Stimulated activated memory B cell treated with anti-CD40 and anti-IgM and Interleukin-4, amounts not matched to agents 10 μg/mL and 1 μg/mL and 100 μg/mL, for 72 hours (primary cell): ENCODE data around the gene ACO1.

ENCODE experiments used
- ATAC-seq: fragments of 150-1000 bp; cut with Tn5 transposase; 2 replicates; pipeline ENCODE4 v1.10.0; 2021
- H3K27ac Mint-ChIP-seq: one replicate; pipeline ENCODE4 v1.8.0; 2022; ENCODE audit warnings: mild to moderate bottlenecking, mixed read lengths
- H3K27me3 Mint-ChIP-seq: one replicate; pipeline ENCODE4 v1.8.0; 2022; ENCODE audit warnings: mixed read lengths
- H3K36me3 Mint-ChIP-seq: one replicate; pipeline ENCODE4 v1.8.0; 2022; ENCODE audit warnings: mixed read lengths
- H3K4me1 Mint-ChIP-seq: one replicate; pipeline ENCODE4 v1.8.0; 2022; ENCODE audit warnings: mixed read lengths
- H3K4me3 Mint-ChIP-seq: one replicate; pipeline ENCODE4 v1.8.0; 2022; ENCODE audit warnings: mild to moderate bottlenecking, moderate library complexity, mixed read lengths
- H3K9me3 Mint-ChIP-seq: one replicate; pipeline ENCODE4 v1.8.0; 2022; ENCODE audit warnings: mixed read lengths

ACO1 gene

DNA sequence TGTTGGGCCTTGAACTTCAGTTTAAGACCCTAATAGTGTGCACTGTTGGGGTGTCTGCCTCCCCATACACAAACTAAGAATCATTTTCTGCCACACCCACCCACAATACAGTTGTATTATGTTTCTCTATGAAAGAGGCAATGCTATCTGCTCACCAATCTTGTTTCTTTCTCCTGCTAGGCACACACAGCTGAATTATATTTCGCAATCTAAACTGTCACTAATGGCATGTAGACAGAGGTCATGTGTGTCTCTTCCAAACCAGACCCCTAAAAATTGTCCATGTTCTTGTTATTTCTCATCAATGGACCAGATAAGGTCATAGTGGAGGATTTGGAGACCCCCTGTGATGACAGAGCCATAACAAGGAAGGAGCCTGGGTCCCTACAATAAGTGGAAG, 84.3 kb downstream of the ACO1 start:
- Mint-ChIP-seq H3K4me1 (no peaks in the 10 kb centered on the region), H3K4me3 (no peak overlapping the region), H3K27ac (no peak overlapping the region), H3K9me3 (no peaks in the 10 kb centered on the region), H3K36me3 (peaks cover 45% of the 10 kb centered on the region), H3K27me3 (no peaks in the 10 kb centered on the region)
- no peak for ATAC-seq

DNA sequence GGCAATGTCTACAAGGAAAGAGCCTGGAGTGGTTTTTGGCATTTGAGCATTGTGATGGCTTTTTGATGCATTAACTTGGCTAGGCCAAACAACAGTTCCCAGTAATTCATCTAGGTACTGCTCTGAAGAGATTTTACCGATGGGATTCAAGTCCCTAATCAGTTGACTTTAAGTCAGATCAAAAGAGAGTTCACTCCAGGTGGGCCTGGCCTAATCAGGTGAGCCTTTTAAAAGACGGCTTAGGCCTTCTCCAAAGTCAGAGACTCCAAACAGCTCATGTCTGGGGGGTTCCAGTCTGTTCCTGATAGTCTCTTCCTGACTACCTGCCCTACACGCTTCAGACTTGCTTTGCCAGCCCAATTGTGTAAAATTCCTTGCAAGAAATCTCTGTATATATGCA, 87.9 kb downstream of the ACO1 start:
- ATAC-seq: no peak
- Mint-ChIP-seq H3K4me1 (no peaks in the 10 kb centered on the region), H3K4me3 (no peak overlapping the region), H3K9me3 (no peaks in the 10 kb centered on the region), H3K27me3 (no peaks in the 10 kb centered on the region), H3K36me3 (peaks cover 42% of the 10 kb centered on the region), H3K27ac (no peak overlapping the region)

DNA sequence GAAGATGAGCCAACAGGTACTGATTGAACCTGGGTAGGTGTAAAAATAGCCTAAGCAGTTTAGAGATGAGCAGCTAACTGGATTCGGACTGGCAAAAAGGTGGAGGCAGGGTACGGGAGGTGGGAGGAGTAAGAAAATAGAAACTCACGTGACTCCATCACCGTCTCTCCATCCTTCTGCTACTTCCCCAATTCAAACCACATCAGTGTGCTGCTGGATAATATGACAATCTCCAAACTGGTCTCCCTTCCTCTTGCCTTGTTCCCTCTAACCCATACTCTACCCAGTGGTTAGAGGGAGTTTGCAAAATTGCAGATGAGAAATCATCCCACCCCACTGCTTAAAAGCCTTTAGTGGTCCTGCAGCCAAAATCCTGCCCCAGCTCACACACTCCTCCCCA, 98.9 kb downstream of the ACO1 start:
- H3K27me3 Mint-ChIP-seq: no peaks in the 10 kb centered on the region
- H3K9me3 Mint-ChIP-seq: no peaks in the 10 kb centered on the region
- ATAC-seq: no peak
- peaks cover 77% of the 10 kb centered on the region for H3K36me3 Mint-ChIP-seq
- H3K4me1 Mint-ChIP-seq: peaks cover 6% of the 10 kb centered on the region
- H3K27ac Mint-ChIP-seq: no peak overlapping the region
- no peak overlapping the region for H3K4me3 Mint-ChIP-seq

DNA sequence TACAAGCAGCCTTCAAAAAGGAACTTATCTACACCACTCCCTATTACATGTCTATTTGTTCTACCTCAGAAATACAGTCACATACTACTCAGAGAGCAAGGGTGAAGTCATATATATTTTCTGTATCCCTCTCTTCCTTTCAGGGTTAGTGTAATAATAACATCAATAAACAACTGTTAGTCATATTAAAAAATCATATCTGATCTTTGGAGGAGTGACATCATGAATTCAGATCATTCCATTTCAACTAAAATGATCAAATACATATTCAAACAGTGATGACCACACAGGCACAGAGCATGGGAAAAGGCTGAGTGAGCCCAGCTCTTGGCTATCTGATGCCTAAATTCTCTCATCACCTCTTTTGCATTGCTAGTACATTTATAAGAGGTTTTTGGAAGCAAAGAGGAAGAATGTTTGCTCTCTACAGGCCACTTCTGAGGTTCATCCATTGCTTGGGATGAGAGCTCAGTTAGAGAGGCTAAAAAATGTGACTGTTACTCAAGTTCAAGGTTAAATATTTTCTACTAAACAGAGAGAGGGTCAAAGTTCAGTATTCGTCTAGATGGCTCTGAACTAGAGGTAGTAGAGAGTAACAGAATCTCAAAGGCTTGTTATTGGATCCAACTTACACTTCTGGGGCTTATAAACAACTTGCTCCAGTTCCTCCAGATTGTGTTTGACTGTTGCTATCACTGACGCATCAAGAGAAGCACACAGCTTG, 102.6 kb downstream of the ACO1 start:
- Mint-ChIP-seq H3K27ac (no peak overlapping the region), H3K4me1 (peaks cover 6% of the 10 kb centered on the region), H3K9me3 (no peaks in the 10 kb centered on the region), H3K4me3 (no peak overlapping the region), H3K27me3 (no peaks in the 10 kb centered on the region), H3K36me3 (peaks cover 78% of the 10 kb centered on the region)
- no peak for ATAC-seq

DNA sequence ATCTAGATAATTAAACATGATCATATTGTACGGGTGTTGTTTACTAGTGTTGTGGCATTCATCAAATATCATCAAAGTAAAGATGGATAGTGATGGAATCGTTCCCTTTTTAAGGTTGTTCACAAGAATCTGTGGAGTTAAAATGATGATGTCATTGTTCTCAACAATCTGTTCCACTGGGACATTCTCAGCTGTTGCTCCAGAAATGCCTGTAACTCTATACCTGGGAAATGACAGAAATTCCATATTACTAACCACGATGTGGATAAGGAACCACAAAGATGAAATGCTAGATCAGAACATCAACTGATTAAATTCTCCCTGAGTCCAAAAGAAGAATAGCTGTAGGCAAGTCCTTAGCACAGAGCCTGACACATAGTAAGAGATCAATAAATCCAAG, 103.5 kb downstream of the ACO1 start:
- Mint-ChIP-seq H3K4me1 (peaks cover 6% of the 10 kb centered on the region), H3K4me3 (no peak overlapping the region), H3K27me3 (no peaks in the 10 kb centered on the region), H3K9me3 (no peaks in the 10 kb centered on the region), H3K27ac (no peak overlapping the region), H3K36me3 (peaks cover 68% of the 10 kb centered on the region)
- ATAC-seq: no peak

DNA sequence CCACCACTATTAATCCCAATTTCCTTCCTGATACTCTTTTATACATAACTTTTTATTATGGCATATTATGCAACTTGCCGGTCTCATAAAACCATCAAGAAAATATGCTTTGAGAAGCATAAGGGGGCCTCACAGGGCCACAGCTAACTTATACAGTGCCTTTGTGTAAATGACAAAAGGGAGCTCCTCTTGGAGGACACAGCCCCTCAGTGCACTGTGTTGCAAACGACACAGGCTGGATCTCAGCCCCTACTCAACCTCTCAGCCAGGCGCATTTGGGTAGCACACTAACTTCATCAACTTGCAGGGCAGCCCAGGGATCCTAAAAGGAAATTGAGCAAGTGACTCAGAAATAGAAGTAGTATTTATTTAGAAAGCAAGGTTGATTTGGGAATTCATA, 106.2 kb downstream of the ACO1 start:
- Mint-ChIP-seq H3K36me3 (peaks cover 45% of the 10 kb centered on the region), H3K4me1 (no peaks in the 10 kb centered on the region), H3K27me3 (no peaks in the 10 kb centered on the region), H3K4me3 (no peak overlapping the region), H3K27ac (no peak overlapping the region), H3K9me3 (no peaks in the 10 kb centered on the region)
- ATAC-seq: no peak

DNA sequence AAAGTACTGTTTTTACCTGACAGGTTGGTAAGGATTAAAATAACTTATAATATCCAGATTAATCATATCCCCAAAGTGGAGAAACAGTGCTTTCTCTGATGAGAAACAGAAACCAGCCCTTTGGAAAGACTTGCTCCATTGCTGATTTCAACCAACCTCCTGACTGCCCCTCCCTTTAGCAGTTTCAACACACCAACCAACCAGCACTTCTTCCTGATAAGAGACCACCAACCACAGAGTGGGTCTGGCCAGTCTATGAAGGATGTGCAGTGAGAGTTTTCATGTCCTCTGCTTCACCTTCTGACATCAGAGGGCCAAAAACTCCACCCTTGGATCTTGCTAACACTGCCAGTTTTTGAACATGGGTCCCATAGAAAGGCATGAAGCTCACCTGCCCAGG, 113.5 kb downstream of the ACO1 start:
- Mint-ChIP-seq H3K27ac (no peak overlapping the region), H3K36me3 (peaks cover 23% of the 10 kb centered on the region), H3K9me3 (no peaks in the 10 kb centered on the region), H3K4me3 (no peak overlapping the region), H3K4me1 (no peaks in the 10 kb centered on the region), H3K27me3 (no peaks in the 10 kb centered on the region)
- ATAC-seq: no peak

DNA sequence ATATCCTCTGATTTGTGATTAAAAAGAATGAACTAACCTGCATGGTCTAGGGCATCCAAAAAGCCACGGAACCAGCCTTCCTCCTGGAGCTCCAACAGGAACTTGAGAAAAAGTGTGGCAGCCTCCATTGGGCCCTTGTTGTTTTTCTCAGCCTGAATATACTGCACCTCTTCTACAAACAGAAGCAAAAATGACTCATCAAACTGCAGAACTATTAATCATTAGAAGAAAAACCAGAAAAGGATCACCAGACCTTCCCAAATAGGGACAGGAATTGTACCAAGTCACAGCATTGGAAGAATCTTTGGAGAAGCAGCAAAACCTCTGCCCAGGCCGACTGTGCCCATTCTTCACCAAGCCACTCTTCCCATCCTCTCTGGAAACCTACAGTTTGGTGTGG, 116.3 kb downstream of the ACO1 start:
- Mint-ChIP-seq H3K9me3 (no peaks in the 10 kb centered on the region), H3K4me1 (no peaks in the 10 kb centered on the region), H3K4me3 (no peak overlapping the region), H3K27me3 (no peaks in the 10 kb centered on the region), H3K36me3 (peaks cover 22% of the 10 kb centered on the region), H3K27ac (no peak overlapping the region)
- ATAC-seq: no peak

DNA sequence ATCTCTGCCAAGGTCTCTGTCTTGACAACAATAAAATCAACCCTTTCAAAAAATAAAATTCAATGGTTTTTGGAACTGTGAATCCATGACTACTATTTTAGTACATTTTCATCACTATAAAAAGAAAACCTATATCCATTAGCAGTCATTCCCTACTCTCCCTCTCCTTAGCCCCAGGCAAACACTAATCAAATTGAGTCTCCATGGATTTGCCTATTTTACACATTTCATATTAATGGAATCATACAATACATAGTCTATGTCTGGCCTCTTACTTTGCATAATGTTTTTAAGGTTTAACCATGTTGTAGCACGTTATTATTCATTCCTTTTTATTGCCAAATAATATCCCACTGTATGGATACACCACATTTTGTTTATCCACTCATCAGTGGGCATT, 117.4 kb downstream of the ACO1 start:
- Mint-ChIP-seq H3K9me3 (no peaks in the 10 kb centered on the region), H3K4me1 (no peaks in the 10 kb centered on the region), H3K27me3 (no peaks in the 10 kb centered on the region), H3K27ac (no peak overlapping the region), H3K4me3 (no peak overlapping the region), H3K36me3 (peaks cover 11% of the 10 kb centered on the region)
- ATAC-seq: no peak

DNA sequence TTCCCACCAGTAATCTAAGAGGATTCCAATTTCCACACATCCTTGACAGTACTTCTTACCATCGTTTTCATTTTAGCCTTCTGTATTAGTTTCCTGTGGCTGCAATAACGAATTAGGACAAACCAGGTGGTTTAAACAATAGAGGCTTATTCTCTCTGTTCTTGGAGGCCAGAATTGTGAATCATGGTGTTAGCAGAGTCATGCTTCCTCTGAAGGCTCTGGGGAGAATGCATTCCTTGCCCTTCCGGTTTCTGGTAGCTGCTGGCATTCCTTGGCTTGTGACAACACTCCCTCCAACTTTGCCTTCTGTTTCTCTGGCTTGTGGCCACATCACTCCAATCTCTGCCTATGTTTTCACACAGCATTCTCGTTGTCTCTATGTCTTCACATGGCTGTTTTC, 118.0 kb downstream of the ACO1 start:
- Mint-ChIP-seq H3K9me3 (no peaks in the 10 kb centered on the region), H3K27me3 (no peaks in the 10 kb centered on the region), H3K27ac (no peak overlapping the region), H3K36me3 (peaks cover 10% of the 10 kb centered on the region), H3K4me1 (no peaks in the 10 kb centered on the region), H3K4me3 (no peak overlapping the region)
- no peak for ATAC-seq

DNA sequence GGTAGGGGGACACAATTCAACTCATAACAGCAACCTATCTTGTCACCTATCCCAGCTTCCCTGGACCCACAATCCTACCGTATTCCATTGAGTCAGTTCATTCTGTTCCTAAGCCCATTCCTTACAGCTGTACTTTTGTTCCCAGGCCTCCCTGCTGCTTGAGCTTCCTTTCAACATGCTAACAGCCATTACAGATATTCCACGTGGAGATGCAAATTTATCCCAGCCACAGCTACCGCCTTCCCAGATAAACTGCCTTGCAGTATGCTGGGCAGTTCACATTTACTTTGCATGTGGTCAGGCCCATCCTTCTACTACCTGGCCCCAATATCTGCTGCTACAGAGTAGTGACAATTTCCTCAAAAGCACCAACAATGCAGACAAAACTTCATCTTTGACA, 118.6 kb downstream of the ACO1 start:
- Mint-ChIP-seq H3K36me3 (peaks cover 5% of the 10 kb centered on the region), H3K9me3 (no peaks in the 10 kb centered on the region), H3K4me1 (peaks cover 3% of the 10 kb centered on the region), H3K27ac (no peak overlapping the region), H3K4me3 (no peak overlapping the region), H3K27me3 (no peaks in the 10 kb centered on the region)
- no peak for ATAC-seq
